ENCODE data around the gene CD7. TPM values are rescaled to one million over a fixed set of nuclear protein-coding genes. Genes with fewer than 3 reads are reported as not detected.
A peak's percentile ranks its signal among the peaks of the same experiment; 100 is the strongest.

CD7 gene
- total and polyA plus RNA-seq, 9 of the 15 experiments (the other 6 are each of a cell fraction or from before 2014, with no cell fraction given) = 0.21 to 0.35 TPM; not detected in 7

GRCh38 chr17:82315703-82316358 lies 1.6 kb downstream of the CD7 start (continued):
- TF ChIP-seq, protein P1, sequence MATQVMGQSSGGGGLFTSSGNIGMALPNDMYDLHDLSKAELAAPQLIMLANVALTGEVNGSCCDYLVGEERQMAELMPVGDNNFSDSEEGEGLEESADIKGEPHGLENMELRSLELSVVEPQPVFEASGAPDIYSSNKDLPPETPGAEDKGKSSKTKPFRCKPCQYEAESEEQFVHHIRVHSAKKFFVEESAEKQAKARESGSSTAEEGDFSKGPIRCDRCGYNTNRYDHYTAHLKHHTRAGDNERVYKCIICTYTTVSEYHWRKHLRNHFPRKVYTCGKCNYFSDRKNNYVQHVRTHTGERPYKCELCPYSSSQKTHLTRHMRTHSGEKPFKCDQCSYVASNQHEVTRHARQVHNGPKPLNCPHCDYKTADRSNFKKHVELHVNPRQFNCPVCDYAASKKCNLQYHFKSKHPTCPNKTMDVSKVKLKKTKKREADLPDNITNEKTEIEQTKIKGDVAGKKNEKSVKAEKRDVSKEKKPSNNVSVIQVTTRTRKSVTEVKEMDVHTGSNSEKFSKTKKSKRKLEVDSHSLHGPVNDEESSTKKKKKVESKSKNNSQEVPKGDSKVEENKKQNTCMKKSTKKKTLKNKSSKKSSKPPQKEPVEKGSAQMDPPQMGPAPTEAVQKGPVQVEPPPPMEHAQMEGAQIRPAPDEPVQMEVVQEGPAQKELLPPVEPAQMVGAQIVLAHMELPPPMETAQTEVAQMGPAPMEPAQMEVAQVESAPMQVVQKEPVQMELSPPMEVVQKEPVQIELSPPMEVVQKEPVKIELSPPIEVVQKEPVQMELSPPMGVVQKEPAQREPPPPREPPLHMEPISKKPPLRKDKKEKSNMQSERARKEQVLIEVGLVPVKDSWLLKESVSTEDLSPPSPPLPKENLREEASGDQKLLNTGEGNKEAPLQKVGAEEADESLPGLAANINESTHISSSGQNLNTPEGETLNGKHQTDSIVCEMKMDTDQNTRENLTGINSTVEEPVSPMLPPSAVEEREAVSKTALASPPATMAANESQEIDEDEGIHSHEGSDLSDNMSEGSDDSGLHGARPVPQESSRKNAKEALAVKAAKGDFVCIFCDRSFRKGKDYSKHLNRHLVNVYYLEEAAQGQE (IDR thresholded peaks at IDR 0.05; ENCODE audit: borderline replicate concordance) = 0 out of 2 replicates have a peak, but pooled peaks have one; percentile 14
- TF ChIP-seq, protein P1 (CRISPR knock-in tag; IDR thresholded peaks at IDR 0.05; ENCODE audit: low read depth) = no peak
- peak in 1 of 2 experiments; percentile 73; a peak in 1 of 4 replicates for TF ChIP-seq KDM1A (IDR thresholded peaks at IDR 0.05)
- TF ChIP-seq, protein P2, sequence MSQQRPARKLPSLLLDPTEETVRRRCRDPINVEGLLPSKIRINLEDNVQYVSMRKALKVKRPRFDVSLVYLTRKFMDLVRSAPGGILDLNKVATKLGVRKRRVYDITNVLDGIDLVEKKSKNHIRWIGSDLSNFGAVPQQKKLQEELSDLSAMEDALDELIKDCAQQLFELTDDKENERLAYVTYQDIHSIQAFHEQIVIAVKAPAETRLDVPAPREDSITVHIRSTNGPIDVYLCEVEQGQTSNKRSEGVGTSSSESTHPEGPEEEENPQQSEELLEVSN (IDR thresholded peaks at IDR 0.05; ENCODE audit: borderline replicate concordance in 1 of 2, extremely low read depth in 1 of 2, insufficient read depth in 1 of 2, insufficient read length in 1 of 2, low read depth in 1 of 2, low read length in 1 of 2, poor library complexity in 1 of 2, severe bottlenecking in 1 of 2) = peak in 1 of 2 experiments; percentile 12
- TF ChIP-seq, protein P3, sequence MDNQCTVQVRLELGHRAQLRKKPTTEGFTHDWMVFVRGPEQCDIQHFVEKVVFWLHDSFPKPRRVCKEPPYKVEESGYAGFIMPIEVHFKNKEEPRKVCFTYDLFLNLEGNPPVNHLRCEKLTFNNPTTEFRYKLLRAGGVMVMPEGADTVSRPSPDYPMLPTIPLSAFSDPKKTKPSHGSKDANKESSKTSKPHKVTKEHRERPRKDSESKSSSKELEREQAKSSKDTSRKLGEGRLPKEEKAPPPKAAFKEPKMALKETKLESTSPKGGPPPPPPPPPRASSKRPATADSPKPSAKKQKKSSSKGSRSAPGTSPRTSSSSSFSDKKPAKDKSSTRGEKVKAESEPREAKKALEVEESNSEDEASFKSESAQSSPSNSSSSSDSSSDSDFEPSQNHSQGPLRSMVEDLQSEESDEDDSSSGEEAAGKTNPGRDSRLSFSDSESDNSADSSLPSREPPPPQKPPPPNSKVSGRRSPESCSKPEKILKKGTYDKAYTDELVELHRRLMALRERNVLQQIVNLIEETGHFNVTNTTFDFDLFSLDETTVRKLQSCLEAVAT (IDR thresholded peaks at IDR 0.05) = peak in 1 of 2 experiments; percentile 33; a peak in 1 of 4 replicates
- TF ChIP-seq, protein P4, sequence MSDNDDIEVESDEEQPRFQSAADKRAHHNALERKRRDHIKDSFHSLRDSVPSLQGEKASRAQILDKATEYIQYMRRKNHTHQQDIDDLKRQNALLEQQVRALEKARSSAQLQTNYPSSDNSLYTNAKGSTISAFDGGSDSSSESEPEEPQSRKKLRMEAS (CRISPR knock-in tag; IDR thresholded peaks at IDR 0.05) = peak; percentile 46; the same call in 1 of the 2 replicates

Data from K562 (cell line).